Activated naive CD4-positive, alpha-beta T cell treated with Interleukin-2 at 50 U/mL for 16 hours (primary cell): ENCODE results near the gene CWH43.
"Not testable (repeated sequence)": the region's sequence is repeated elsewhere in the genome, so short reads cannot be mapped to it uniquely, and the experiment has no call there.

Experiments
- DNase-seq: peaks from one replicate; pipeline ENCODE4 v3.0.0-alpha.2; 2020

Gene CWH43

GRCh38 chr4:49098034-49098759 is 112.1 kb downstream of the CWH43 start:
- not testable (repeated sequence) for DNase-seq

- not testable (repeated sequence) for DNase-seq
These were observed 113.9 kb downstream of the CWH43 start for GRCh38 chr4:49099831-49100444.

DNA sequence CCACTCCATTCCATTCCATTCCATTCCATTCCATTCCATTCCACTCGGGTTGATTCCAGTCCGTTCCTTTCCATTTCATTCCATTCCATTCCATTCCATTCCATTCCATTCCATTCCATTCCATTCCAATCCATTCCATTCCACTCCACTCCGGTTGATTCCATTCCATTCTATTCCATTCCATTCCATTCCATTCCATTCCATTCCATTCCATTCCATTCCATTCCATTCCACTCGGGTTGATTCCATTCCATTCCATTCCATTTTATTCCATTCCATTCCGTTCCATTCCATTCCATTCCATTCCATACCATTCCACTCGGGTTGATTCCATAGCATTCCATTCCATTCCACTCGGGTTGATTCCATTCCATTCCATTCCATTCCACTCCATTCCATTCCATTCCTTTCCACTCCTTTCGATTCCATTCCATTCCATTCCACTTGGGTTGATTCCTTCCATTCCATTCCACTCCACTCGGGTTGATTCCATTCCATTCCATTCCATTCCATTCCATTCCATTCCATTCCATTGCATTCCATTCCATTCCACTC is 116.3 kb downstream of the CWH43 start:
- not testable (repeated sequence) for DNase-seq

DNA sequence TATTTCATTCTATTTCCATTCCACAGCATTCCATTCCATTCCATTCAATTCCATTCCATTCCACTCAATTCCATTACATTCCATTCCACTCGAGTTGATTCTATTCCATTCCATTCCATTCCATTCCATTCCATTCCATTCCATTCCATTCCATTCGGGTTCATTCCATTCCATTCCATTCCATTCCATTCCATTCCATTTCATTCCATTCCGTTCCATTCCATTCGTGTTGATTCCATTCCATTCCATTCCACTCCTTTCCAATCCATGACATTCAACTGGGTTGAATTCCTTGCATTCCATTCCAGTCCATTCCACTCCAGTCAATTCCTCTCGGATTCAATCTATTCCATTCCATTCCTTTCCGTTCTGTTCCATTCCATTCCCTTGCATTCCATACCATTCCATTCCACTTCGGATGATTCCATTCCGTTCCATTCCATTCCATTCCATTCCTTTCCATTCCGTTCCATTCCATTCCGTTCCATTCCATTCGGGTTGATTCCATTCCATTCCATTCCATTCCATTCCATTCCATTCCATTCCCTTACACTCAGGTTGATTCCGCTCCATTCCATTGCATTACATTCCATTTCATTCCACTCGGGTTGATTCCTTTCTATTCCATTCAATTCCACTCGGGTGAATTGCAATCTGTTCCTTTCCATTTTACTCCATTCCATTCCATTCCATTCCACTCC is 117.5 kb downstream of the CWH43 start:
- not testable (repeated sequence) for DNase-seq

DNA sequence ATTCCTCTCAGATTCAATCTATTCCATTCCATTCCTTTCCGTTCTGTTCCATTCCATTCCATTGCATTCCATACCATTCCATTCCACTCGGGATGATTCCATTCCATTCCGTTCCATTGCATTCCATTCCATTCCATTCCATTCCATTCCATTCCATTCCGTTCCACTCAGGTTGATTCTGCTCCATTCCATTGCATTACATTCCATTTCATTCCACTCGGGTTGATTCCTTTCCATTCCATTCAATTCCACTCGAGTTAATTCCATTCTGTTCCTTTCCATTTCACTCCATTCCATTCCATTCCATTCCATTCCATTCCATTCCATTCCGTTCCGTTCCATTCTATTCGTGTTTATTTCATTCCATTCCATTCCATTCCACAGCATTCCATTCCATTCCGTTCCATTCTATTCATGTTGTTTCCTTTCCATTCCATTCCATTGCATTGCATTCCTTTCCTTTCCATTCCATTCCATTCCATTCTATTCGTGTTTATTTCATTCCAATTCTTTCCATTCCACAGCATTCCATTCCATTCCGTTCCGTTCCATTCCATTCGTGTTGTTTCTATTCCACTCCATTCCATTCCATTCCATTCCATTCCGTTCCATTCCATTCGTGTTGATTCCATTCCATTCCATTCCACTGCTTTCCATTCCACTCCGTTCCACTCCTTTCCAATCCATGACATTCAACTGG is 118.3 kb downstream of the CWH43 start:
- not testable (repeated sequence) for DNase-seq

- not testable (repeated sequence) for DNase-seq
These were observed 119.3 kb downstream of the CWH43 start for GRCh38 chr4:49105248-49105904.

- not testable (repeated sequence) for DNase-seq
These were observed 121.2 kb downstream of the CWH43 start for GRCh38 chr4:49107262-49107661.

DNA sequence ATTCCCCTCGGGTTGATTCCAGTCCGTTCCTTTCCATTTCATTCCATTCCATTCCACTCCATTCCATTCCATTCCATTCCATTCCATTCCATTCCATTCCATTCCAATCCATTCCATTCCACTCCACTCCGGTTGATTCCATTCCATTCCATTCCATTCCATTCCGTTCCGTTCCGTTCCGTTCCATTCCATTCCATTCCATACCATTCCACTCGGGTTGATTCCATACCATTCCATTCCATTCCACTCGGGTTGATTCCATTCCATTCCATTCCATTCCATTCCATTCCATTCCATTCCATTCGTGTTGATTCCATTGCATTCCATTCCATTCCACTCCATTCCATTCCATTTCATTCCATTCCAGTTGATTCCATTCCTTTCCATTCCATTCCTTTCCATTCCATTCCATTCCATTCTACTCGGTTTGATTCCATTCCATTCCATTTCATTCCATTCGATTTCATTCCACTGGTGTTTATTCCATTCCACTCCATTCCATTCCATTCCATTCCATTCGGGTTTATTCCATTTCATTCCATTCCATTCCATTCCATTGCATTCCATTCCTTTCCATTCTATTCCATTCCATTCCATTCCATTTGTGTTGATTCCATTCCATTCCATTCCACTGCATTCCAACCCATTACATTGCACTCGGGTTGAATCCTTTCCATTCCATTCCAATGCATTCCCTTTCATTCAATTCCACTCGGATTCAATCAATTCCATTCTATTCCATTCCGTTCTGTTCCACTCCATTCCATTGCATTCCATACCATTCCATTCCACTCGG is 122.3 kb downstream of the CWH43 start:
- DNase-seq, result not testable (repeated sequence)

DNA sequence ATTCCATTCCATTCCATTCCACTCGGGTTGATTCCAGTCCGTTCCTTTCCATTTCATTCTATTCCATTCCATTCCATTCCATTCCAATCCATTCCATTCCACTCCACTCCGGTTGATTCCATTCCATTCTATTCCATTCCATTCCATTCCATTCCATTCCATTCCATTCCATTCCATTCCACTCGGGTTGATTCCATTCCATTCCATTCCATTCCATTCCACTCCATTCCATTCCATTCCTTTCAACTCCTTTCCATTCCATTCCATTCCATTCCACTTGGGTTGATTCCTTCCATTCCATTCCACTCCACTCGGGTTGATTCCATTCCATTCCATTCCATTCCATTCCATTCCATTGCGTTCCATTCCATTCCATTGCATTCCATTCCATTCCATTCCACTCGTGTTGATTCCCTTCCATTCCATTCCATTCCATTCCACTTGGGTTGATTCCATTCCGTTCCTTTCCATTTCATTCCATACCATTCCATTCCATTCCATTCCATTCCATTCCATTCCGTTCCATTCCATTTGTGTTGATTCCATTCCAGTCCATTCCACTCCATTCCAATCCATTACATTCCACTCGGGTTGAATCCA is 123.6 kb downstream of the CWH43 start:
- DNase-seq, result not testable (repeated sequence)

DNA sequence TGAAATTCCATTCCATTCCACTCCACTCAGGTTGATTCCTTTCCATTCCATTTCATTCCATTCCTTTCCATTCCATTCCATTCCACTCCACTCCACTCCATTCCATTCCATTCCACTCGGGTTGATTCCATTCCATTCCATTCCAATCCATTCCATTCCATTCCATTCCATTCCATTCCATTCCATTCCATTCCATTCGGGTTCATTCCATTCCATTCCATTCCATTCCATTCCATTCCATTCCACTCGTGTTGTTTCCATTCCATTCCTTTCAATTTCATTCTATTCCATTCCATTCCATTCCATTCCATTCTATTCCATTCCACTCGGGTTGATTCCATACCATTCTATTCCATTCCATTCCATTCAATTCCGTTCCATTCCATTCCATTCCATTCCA is 124.5 kb downstream of the CWH43 start:
- not testable (repeated sequence) for DNase-seq
